ENCODE data around the gene ITGBL1. TPM values are rescaled to one million over a fixed set of nuclear protein-coding genes. Genes with fewer than 3 reads are reported as not detected.

ITGBL1 gene
- total and polyA plus RNA-seq, 2 of the 8 experiments (the other 6 are each of a cell fraction or from before 2014, with no cell fraction given) = not detected

DNA sequence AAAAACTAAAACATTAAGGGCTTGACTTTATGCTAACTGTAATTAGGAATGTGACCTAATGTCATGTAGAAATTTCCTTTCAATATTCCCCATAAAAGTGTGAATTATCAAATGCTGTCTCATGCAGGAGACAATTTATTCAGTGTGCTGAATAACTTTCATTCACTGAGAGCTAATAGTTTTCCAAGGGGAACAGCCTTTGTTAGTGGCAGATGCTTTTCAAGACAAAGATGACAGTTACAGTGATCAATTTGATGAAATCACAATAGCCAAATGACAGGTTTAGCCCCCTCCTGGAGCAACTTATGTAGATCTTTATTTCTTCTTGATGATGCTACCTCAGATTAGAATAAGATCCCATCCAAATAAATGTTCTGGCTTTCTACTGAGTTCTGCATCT, 275.5 kb downstream of the ITGBL1 start:
- H2AK5ac ChIP-seq (ENCODE audit: low read depth, low read length) = no peak overlapping the region
- H3K56ac ChIP-seq (replicated peaks; ENCODE audit: insufficient read length, low read depth, low read length) = no peak overlapping the region
- POLR2A ChIA-PET (ENCODE audit: partially characterized antibody) = no interaction called here
- H3K4me2 ChIP-seq (ENCODE audit: insufficient read depth in 1 of 2, low read depth in 2 of 2, low read length in 2 of 2) = no peak overlapping the region
- no peak overlapping the region for H3K18ac ChIP-seq (ENCODE audit: extremely low read depth, low read length)
- no peak overlapping the region for H4K8ac ChIP-seq (ENCODE audit: extremely low read depth, insufficient read depth, low read length)
- H4K91ac ChIP-seq (replicated peaks; ENCODE audit: insufficient read length, low read length) = no peak overlapping the region
- H3K4ac ChIP-seq (replicated peaks; ENCODE audit: insufficient read length, low read depth, low read length) = no peak overlapping the region
- no peaks in the 10 kb centered on the region for H3K23me2 ChIP-seq (ENCODE audit: low read depth, low read length)
- FAIRE-seq = no peak
- no peak overlapping the region for H3K23ac ChIP-seq (ENCODE audit: insufficient read length)
- no peaks in the 10 kb centered on the region for H3K4me1 ChIP-seq (replicated peaks in 1 of 4; ENCODE audit: control insufficient read depth in 3 of 4, insufficient read depth in 4 of 4, low read length in 3 of 4)
- H2AFZ ChIP-seq (ENCODE audit: low read length) = no peak overlapping the region
- no peak overlapping the region for H3K27ac ChIP-seq (ENCODE audit: low read depth, low read length)
- no peaks in the 10 kb centered on the region for H3K36me3 ChIP-seq (ENCODE audit: control insufficient read depth in 2 of 4, insufficient read depth in 4 of 4, low read length in 3 of 4)
- no peak overlapping the region for H3K4me3 ChIP-seq (ENCODE audit: extremely low read depth in 1 of 4, insufficient read depth in 2 of 4, low read depth in 3 of 4, low read length in 4 of 4)
- H2BK20ac ChIP-seq (ENCODE audit: low read length) = no peak overlapping the region
- H2BK15ac ChIP-seq (ENCODE audit: low read length) = no peak overlapping the region
- CTCF ChIA-PET (ENCODE audit: partially characterized antibody) = no interaction called here
- H3K9me3 ChIP-seq (ENCODE audit: insufficient read depth in 2 of 2, low read depth in 1 of 2, low read length in 1 of 2) = no peaks in the 10 kb centered on the region
- H3K14ac ChIP-seq (ENCODE audit: insufficient read length) = no peak overlapping the region
- no peak overlapping the region for H4K5ac ChIP-seq (ENCODE audit: insufficient read length, low read depth, low read length)
- H2BK5ac ChIP-seq (ENCODE audit: low read depth, low read length) = no peak overlapping the region
- H4K20me1 ChIP-seq (replicated peaks in 1 of 2; ENCODE audit: control insufficient read depth in 1 of 2, insufficient read depth in 2 of 2, low read length in 2 of 2) = no peaks in the 10 kb centered on the region
- H3K79me1 ChIP-seq (ENCODE audit: low read depth, low read length) = no peaks in the 10 kb centered on the region
- no peak for DNase-seq (ENCODE audit: low read depth in 1 of 2, low spot score in 2 of 2)
- H2BK120ac ChIP-seq (replicated peaks; ENCODE audit: low read depth, low read length) = no peak overlapping the region
- H3K79me2 ChIP-seq (ENCODE audit: control insufficient read depth in 1 of 2, insufficient read depth in 2 of 2, low read length in 2 of 2) = no peaks in the 10 kb centered on the region
- H3K9ac ChIP-seq (replicated peaks in 1 of 4; ENCODE audit: extremely low read depth in 1 of 4, low read depth in 3 of 4, low read length in 3 of 4) = no peak overlapping the region
- H2BK12ac ChIP-seq (ENCODE audit: low read depth, low read length) = no peak overlapping the region
- no peaks in the 10 kb centered on the region for H3K27me3 ChIP-seq (replicated peaks in 1 of 4; ENCODE audit: control insufficient read depth in 3 of 4, extremely low read depth in 1 of 4, insufficient read depth in 3 of 4, low read length in 3 of 4)
- TF ChIP-seq, protein P1, sequence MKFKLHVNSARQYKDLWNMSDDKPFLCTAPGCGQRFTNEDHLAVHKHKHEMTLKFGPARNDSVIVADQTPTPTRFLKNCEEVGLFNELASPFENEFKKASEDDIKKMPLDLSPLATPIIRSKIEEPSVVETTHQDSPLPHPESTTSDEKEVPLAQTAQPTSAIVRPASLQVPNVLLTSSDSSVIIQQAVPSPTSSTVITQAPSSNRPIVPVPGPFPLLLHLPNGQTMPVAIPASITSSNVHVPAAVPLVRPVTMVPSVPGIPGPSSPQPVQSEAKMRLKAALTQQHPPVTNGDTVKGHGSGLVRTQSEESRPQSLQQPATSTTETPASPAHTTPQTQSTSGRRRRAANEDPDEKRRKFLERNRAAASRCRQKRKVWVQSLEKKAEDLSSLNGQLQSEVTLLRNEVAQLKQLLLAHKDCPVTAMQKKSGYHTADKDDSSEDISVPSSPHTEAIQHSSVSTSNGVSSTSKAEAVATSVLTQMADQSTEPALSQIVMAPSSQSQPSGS (IDR thresholded peaks at IDR 0.05; ENCODE audit: low read length) = no peak
- TF ChIP-seq FOSL1 (IDR thresholded peaks at IDR 0.05; ENCODE audit: insufficient read depth, low read depth, low read length) (no peak), KDM5A (IDR thresholded peaks at IDR 0.05; ENCODE audit: low read length) (no peak), ASH2L (IDR thresholded peaks at IDR 0.05; ENCODE audit: low read length) (no peak), SUZ12 (IDR thresholded peaks at IDR 0.05; ENCODE audit: low read length) (no peak), CEBPB (IDR thresholded peaks at IDR 0.05; ENCODE audit: low read depth, low read length) (no peak), JUND (IDR thresholded peaks at IDR 0.05; ENCODE audit: low read length) (no peak)
